CD14-positive monocyte (primary cell): ENCODE measurements around the gene CHST3. TPM values are rescaled to one million over a fixed set of nuclear protein-coding genes. Genes with fewer than 3 reads are reported as not detected.

Experiments used
- DNase-seq, 3 donors: peaks; one replicate each; pipeline ENCODE4 v3.0.0-alpha.2; 2011 to 2022
- H2AFZ ChIP-seq: 2 replicates; pipeline ENCODE4 v1.6.0; 2012; ENCODE audit warnings: mild to moderate bottlenecking, low read depth, low read length, inconsistent platforms; ENCODE audit not compliant: insufficient read depth, poor library complexity, severe bottlenecking
- H3K27ac ChIP-seq, 2 donors: 1 replicate in 1 of 2; 2 replicates in 1 of 2; pipeline ENCODE4 v1.5.1; 2012 to 2013; ENCODE audit warnings: low read length in 2 of 2, control low read depth in 1 of 2, inconsistent platforms in 1 of 2, low read depth in 1 of 2, mild to moderate bottlenecking in 1 of 2
- H3K27me3 ChIP-seq, 2 donors: one replicate each; pipeline versions ENCODE4 v1.6.0 to v1.6.1; 2011 to 2013; ENCODE audit warnings: low read length in 2 of 2; ENCODE audit not compliant: control insufficient read depth in 2 of 2, insufficient read depth in 2 of 2
- H3K36me3 ChIP-seq, 2 donors: replicated peaks in 1 of 2; 1 replicate in 1 of 2; 2 replicates in 1 of 2; pipeline versions ENCODE4 v1.5.1 to v1.6.1; 2012 to 2013; ENCODE audit warnings: low read length in 2 of 2, control low read depth in 1 of 2, inconsistent platforms in 1 of 2, mild to moderate bottlenecking in 1 of 2; ENCODE audit not compliant: insufficient read depth in 2 of 2, control insufficient read depth in 1 of 2
- H3K4me1 ChIP-seq, 2 donors: 1 replicate in 1 of 2; 2 replicates in 1 of 2; pipeline versions ENCODE4 v1.5.1 to v1.6.1; 2012 to 2013; ENCODE audit warnings: low read length in 2 of 2, control low read depth in 1 of 2, inconsistent platforms in 1 of 2, mild to moderate bottlenecking in 1 of 2, moderate library complexity in 1 of 2; ENCODE audit not compliant: insufficient read depth in 2 of 2, control insufficient read depth in 1 of 2
- H3K4me2 ChIP-seq: replicated peaks from 2 replicates; pipeline ENCODE3; 2012; ENCODE audit warnings: low read length, moderate library complexity, mild to moderate bottlenecking; ENCODE audit not compliant: poor library complexity, severe bottlenecking; ENCODE audit errors: extremely low read depth
- H3K4me3 ChIP-seq, 3 experiments: fragments of 200-600 bp in 1 of 3; sonication (generic) in 1 of 3; replicated peaks in 1 of 3; 1 replicate in 2 of 3; 2 replicates in 1 of 3; pipeline ENCODE4 v1.5.1; 2011 to 2013; ENCODE audit warnings: low read length in 3 of 3, mild to moderate bottlenecking in 3 of 3, control low read depth in 2 of 3, low read depth in 2 of 3, inconsistent platforms in 1 of 3, moderate library complexity in 1 of 3
- H3K79me2 ChIP-seq: 2 replicates; pipeline ENCODE4 v1.6.0; 2012; ENCODE audit warnings: mild to moderate bottlenecking, control low read depth, inconsistent platforms, low read length, moderate library complexity; ENCODE audit not compliant: insufficient read depth
- H3K9ac ChIP-seq: 2 replicates; pipeline ENCODE4 v1.6.0; 2017; ENCODE audit warnings: low read length, mild to moderate bottlenecking; ENCODE audit not compliant: insufficient read depth, poor library complexity, severe bottlenecking
- H3K9me3 ChIP-seq, 2 donors: replicated peaks in 1 of 2; 1 replicate in 1 of 2; 2 replicates in 1 of 2; pipeline versions ENCODE4 v1.5.1 to v1.6.1; 2012 to 2013; ENCODE audit warnings: low read length in 2 of 2, control low read depth in 1 of 2; ENCODE audit not compliant: control insufficient read depth in 1 of 2, insufficient read depth in 1 of 2
- H4K20me1 ChIP-seq: 2 replicates; pipeline ENCODE4 v1.6.0; 2012; ENCODE audit warnings: mild to moderate bottlenecking, low read length, control low read depth, moderate library complexity; ENCODE audit not compliant: insufficient read depth
- H3K27ac Mint-ChIP-seq, 7 donors: one replicate each; pipeline ENCODE4 v1.8.0; 2020; ENCODE audit warnings: mild to moderate bottlenecking in 7 of 7, mixed read lengths in 7 of 7, moderate library complexity in 6 of 7, inconsistent platforms in 2 of 7
- H3K27me3 Mint-ChIP-seq, 3 donors: one replicate each; pipeline ENCODE4 v1.8.0; 2021 to 2022; ENCODE audit warnings: low read depth in 3 of 3, mild to moderate bottlenecking in 3 of 3, mixed read lengths in 3 of 3, moderate library complexity in 3 of 3, inconsistent platforms in 1 of 3
- H3K36me3 Mint-ChIP-seq, 2 donors: one replicate each; pipeline ENCODE4 v1.8.0; 2020; ENCODE audit warnings: mixed read lengths in 2 of 2, inconsistent platforms in 1 of 2, mild to moderate bottlenecking in 1 of 2
- H3K4me1 Mint-ChIP-seq: one replicate; pipeline ENCODE4 v1.8.0; 2020; ENCODE audit warnings: mild to moderate bottlenecking, mixed read lengths
- H3K4me3 Mint-ChIP-seq, 2 donors: one replicate each; pipeline ENCODE4 v1.8.0; 2020; ENCODE audit warnings: mild to moderate bottlenecking in 2 of 2, mixed read lengths in 2 of 2, moderate library complexity in 1 of 2
- H3K9me3 Mint-ChIP-seq, 7 donors: one replicate each; pipeline ENCODE4 v1.8.0; 2020 to 2022; ENCODE audit warnings: mixed read lengths in 7 of 7, mild to moderate bottlenecking in 6 of 7, moderate library complexity in 6 of 7, inconsistent platforms in 2 of 7
- WGBS: methylation state at CpG from one replicate; pipeline ENCODE4 v1.1.5; 2013; ENCODE audit warnings: missing lambda C conversion rate; ENCODE audit not compliant: insufficient coverage; 5-methylcytosine and 5-hydroxymethylcytosine counted together
- intact Hi-C, 2 donors: fragments of 100-400 bp; cut with micrococcal nuclease; formaldehyde crosslinking; loops; one replicate each; pipeline versions ENCODE4 v1.15.0 to v1.15.1; 2023
- polyA plus RNA-seq, 3 donors: library from polyadenylated mRNA; depleted of rRNA in 1 of 3; unstranded in 2 of 3; stranded (reverse) in 1 of 3; fragments of 300-500 nt in 2 of 3; fragments of >200 nt in 1 of 3; fragmentation: Illumina TruSeq in 2 of 3; gene quantifications; 1 replicate in 2 of 3; 2 replicates in 1 of 3; pipeline ENCODE4 v1.2.3, GENCODE V29; 2012 to 2021
- TF ChIP-seq, protein P1 (sequence below): fragments of 200-600 bp; IDR thresholded peaks from one replicate; pipeline ENCODE4 v1.8.0; 2022; ENCODE audit warnings: antibody characterized with exemption, mild to moderate bottlenecking

The CHST3 gene
- polyA plus RNA-seq, 3 donors: not detected

DNA sequence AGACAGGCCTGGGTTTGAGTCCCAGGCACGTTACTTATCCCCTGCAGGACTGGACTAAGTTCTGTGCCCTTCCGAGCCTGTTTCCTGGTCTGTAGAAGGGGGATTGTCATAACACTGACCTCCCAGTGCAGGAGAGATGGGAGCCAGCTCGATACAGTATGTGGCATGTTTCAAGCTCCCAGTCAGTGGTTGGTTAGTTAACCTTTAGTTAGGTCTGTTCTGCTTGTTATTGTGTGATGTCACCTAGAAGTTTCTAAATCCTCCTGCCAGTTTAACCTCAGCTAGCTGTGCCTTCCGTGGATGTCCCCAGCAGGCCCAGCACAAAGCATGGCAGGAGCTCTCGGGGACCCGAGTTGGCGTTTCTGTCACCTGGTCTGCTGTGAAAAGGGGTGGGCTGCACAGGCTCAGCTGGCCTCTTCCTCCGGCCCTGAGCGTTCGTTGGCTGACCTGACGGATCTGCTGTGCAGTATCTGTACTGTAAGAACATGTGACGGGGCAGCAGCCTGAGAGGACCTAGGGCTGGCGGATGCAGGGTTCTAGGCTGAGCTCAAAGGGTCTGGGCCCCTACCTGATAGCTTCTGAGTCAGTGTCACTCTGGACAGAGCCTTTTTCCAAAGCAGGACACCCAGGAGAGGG lies 71.2 kb downstream of the CHST3 start:
- no peak for DNase-seq
- Histone ChIP-seq H4K20me1 (no peaks in the 10 kb centered on the region), H3K4me1 (no peaks in the 10 kb centered on the region), H2AFZ (no peak overlapping the region), H3K36me3 (no peaks in the 10 kb centered on the region), H3K27me3 (no peaks in the 10 kb centered on the region), H3K9ac (no peak overlapping the region), H3K4me2 (no peak overlapping the region), H3K79me2 (no peaks in the 10 kb centered on the region), H3K27ac (no peak overlapping the region), H3K4me3 (no peak overlapping the region), H3K9me3 (no peaks in the 10 kb centered on the region)
- no peaks in the 10 kb centered on the region for H3K4me1 Mint-ChIP-seq
- peaks cover 3 to 11% (median 5%) of the 10 kb centered on the region in 3 donors for H3K27me3 Mint-ChIP-seq
- peaks cover 0 to 2% (median 0%) of the 10 kb centered on the region in 7 donors for H3K9me3 Mint-ChIP-seq
- H3K27ac Mint-ChIP-seq: no peak overlapping the region
- TF ChIP-seq, protein P1, sequence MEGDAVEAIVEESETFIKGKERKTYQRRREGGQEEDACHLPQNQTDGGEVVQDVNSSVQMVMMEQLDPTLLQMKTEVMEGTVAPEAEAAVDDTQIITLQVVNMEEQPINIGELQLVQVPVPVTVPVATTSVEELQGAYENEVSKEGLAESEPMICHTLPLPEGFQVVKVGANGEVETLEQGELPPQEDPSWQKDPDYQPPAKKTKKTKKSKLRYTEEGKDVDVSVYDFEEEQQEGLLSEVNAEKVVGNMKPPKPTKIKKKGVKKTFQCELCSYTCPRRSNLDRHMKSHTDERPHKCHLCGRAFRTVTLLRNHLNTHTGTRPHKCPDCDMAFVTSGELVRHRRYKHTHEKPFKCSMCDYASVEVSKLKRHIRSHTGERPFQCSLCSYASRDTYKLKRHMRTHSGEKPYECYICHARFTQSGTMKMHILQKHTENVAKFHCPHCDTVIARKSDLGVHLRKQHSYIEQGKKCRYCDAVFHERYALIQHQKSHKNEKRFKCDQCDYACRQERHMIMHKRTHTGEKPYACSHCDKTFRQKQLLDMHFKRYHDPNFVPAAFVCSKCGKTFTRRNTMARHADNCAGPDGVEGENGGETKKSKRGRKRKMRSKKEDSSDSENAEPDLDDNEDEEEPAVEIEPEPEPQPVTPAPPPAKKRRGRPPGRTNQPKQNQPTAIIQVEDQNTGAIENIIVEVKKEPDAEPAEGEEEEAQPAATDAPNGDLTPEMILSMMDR: no peak
- intact Hi-C loops: no loop called here
- H3K4me3 Mint-ChIP-seq: no peak overlapping the region
- no peaks in the 10 kb centered on the region for H3K36me3 Mint-ChIP-seq
- WGBS: 91% methylated on average over 12 of the region's 13 CpGs

DNA sequence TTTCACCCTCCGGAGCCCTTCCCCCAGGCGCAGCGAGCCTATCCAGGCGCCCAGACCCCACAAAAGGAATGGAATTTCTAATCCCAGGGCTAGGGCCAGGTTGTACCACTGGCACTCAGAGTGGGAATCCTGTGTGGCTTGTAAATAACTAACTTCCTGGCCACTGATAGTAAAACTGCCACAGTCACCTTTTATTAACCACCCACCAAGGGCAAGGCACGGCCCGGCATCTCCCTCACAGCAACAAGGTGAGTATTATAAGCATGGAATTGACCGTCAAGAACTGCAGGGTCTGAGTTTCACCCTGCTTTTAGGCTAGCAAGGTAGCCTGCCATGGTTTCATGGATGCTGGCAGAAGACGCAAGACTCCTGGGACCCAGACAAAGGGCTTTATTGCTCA lies 73.1 kb downstream of the CHST3 start:
- peaks cover 0 to 2% (median 0%) of the 10 kb centered on the region in 7 donors for H3K9me3 Mint-ChIP-seq
- TF ChIP-seq, protein P1: no peak

More for the DNA sequence above, 73.1 kb downstream of the CHST3 start:
- Histone ChIP-seq H4K20me1 (no peaks in the 10 kb centered on the region), H2AFZ (no peak overlapping the region), H3K4me1 (no peaks in the 10 kb centered on the region), H3K79me2 (no peaks in the 10 kb centered on the region), H3K36me3 (no peaks in the 10 kb centered on the region), H3K9ac (no peak overlapping the region), H3K27ac (no peak overlapping the region), H3K4me2 (no peak overlapping the region), H3K4me3 (no peak overlapping the region), H3K9me3 (no peaks in the 10 kb centered on the region), H3K27me3 (no peaks in the 10 kb centered on the region)
- no peak for DNase-seq
- Mint-ChIP-seq H3K4me3 (no peak overlapping the region), H3K27me3 (peaks cover 0 to 7% (median 2%) of the 10 kb centered on the region in 3 donors), H3K4me1 (no peaks in the 10 kb centered on the region), H3K36me3 (no peaks in the 10 kb centered on the region), H3K27ac (no peak overlapping the region)
- WGBS: 96% methylated on average over 4 of the region's 8 CpGs
- intact Hi-C loops: no loop called here
